CD4-positive, alpha-beta T cell (primary cell): Measurements from ENCODE around the gene NCR3LG1. TPM values are rescaled to one million over a fixed set of nuclear protein-coding genes. Genes with fewer than 3 reads are reported as not detected.
A peak's percentile ranks its signal among the peaks of the same experiment; 100 is the strongest.

ENCODE experiments used
- ATAC-seq: fragments of 200-7000 bp; cut with Tn5 transposase; one replicate; pipeline ENCODE4 v1.10.0; 2022; ENCODE audit warnings: mild to moderate bottlenecking; ENCODE audit not compliant: poor library complexity
- CTCF ChIA-PET: fragments of 350-600 bp; sonication (Branson Sonifier 250); formaldehyde crosslinking; loops from one replicate; lab custom pipeline; 2021; ENCODE audit warnings: antibody characterized with exemption, inconsistent platforms; lab: Charles Lee
- POLR2A ChIA-PET: fragments of 350-600 bp; sonication (Branson Sonifier 250); formaldehyde crosslinking; loops from one replicate; lab custom pipeline; 2021; ENCODE audit warnings: antibody characterized with exemption, inconsistent platforms; lab: Charles Lee
- DNase-seq, 14 experiments: peaks; one replicate each; pipeline ENCODE4 v3.0.0-alpha.2; 2013 to 2020; ENCODE audit warnings: mixed read lengths in 2 of 14
- H3K27ac ChIP-seq, 2 donors: one replicate each; pipeline versions ENCODE4 v1.5.1 to v1.7.0; 2013; ENCODE audit warnings: low read length in 2 of 2, low read depth in 1 of 2, mild to moderate bottlenecking in 1 of 2
- H3K27me3 ChIP-seq, 2 experiments: 1 replicate in 1 of 2; 2 replicates in 1 of 2; pipeline versions ENCODE4 v1.6.1 to v1.7.0; 2013; ENCODE audit warnings: low read length in 2 of 2, control low read depth in 1 of 2, mild to moderate bottlenecking in 1 of 2, moderate library complexity in 1 of 2; ENCODE audit not compliant: insufficient read depth in 2 of 2, control insufficient read depth in 1 of 2
- H3K36me3 ChIP-seq: one replicate; pipeline ENCODE4 v1.6.1; 2013; ENCODE audit warnings: low read length, control low read depth; ENCODE audit not compliant: insufficient read depth
- H3K4me1 ChIP-seq: one replicate; pipeline ENCODE4 v1.6.1; 2013; ENCODE audit warnings: low read length, control low read depth; ENCODE audit not compliant: insufficient read depth
- H3K4me3 ChIP-seq: one replicate; pipeline ENCODE4 v1.5.1; 2013; ENCODE audit warnings: mild to moderate bottlenecking, low read length, moderate library complexity
- H3K9me3 ChIP-seq, 2 experiments: 1 replicate in 1 of 2; 2 replicates in 1 of 2; pipeline versions ENCODE4 v1.6.1 to v1.7.0; 2013; ENCODE audit warnings: low read length in 2 of 2, mild to moderate bottlenecking in 2 of 2, control low read depth in 1 of 2, moderate library complexity in 1 of 2; ENCODE audit not compliant: control insufficient read depth in 1 of 2, insufficient read depth in 1 of 2
- H3K27ac Mint-ChIP-seq: one replicate; pipeline ENCODE4 v1.8.0; 2020; ENCODE audit warnings: mixed read lengths
- H3K27me3 Mint-ChIP-seq: one replicate; pipeline ENCODE4 v1.8.0; 2021; ENCODE audit warnings: mixed read lengths
- H3K36me3 Mint-ChIP-seq: one replicate; pipeline ENCODE4 v1.8.0; 2021; ENCODE audit warnings: low read depth, mixed read lengths
- H3K4me1 Mint-ChIP-seq: one replicate; pipeline ENCODE4 v1.8.0; 2021; ENCODE audit warnings: low read depth, mixed read lengths
- H3K4me3 Mint-ChIP-seq: one replicate; pipeline ENCODE4 v1.8.0; 2020; ENCODE audit warnings: mild to moderate bottlenecking, mixed read lengths
- H3K9me3 Mint-ChIP-seq: one replicate; pipeline ENCODE4 v1.8.0; 2020; ENCODE audit warnings: mixed read lengths
- intact Hi-C, 2 experiments: fragments of 100-400 bp; cut with DNase I in 1 of 2; cut with micrococcal nuclease in 1 of 2; formaldehyde crosslinking; loops; one replicate each; pipeline versions ENCODE4 v1.15.1 to v1.9.0; 2023 to 2025; cut with DNase I, micrococcal nuclease
- total RNA-seq, 174 experiments: library from RNA in 2 of 174; stranded (reverse) in 2 of 174; gene quantifications; one replicate each; pipeline ENCODE4 v1.2.3 and lab custom pipeline; 2021 to 2026
- TF ChIP-seq, protein P1 (sequence below): fragments of 200-600 bp; IDR thresholded peaks from one replicate; pipeline ENCODE4 v1.8.0; 2022; ENCODE audit warnings: antibody characterized with exemption, mild to moderate bottlenecking

Gene NCR3LG1
- total RNA-seq, 2 experiments from 2014 or later: 2.2 to 2.4 TPM

DNA sequence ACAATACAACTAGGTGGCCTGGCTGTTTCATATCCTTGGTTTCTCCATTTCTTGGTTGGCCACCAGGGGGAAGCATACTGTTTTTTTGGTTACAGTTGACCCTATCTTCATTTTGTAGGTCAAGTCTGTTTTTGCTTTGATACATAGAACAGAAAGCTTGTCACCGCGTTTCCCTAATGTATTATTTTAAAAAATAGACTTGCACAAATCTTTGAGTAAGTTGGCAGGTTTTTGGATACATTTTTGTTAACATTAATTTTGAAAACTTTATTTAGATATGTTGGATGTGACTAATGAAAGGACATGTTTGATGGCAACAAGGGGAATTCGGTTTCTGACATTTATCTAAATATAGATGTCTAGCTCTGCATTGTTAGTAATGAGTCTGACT is 3.0 kb downstream of the NCR3LG1 start:
- Histone ChIP-seq H3K27me3 (no peaks in the 10 kb centered on the region), H3K36me3 (no peaks in the 10 kb centered on the region), H3K9me3 (no peaks in the 10 kb centered on the region), H3K27ac (no peak overlapping the region), H3K4me1 (peaks cover 21% of the 10 kb centered on the region), H3K4me3 (no peak overlapping the region)
- H3K27me3 Mint-ChIP-seq: no peaks in the 10 kb centered on the region
- ChIA-PET POLR2A (interaction anchor here (1.5 to 2.9 kb wide), 3 partner anchors 34 to 147 kb away, joined by 4 to 14 read pairs (median 8); partner anchors contain the start of genes KCNJ11, NUCB2 and PIK3C2A), CTCF (interaction anchor here (0.7 to 3.3 kb wide), 9 partner anchors 9 to 241 kb away, joined by 3 to 11 read pairs (median 4); partner anchors contain the start of genes KCNJ11 and NUCB2)
- H3K4me1 Mint-ChIP-seq: peaks cover 35% of the 10 kb centered on the region
- ATAC-seq: peak; percentile 15
- H3K27ac Mint-ChIP-seq: peak overlapping the region; percentile 72
- peaks cover 18% of the 10 kb centered on the region for H3K36me3 Mint-ChIP-seq
- peak overlapping the region; percentile 93 for H3K4me3 Mint-ChIP-seq
- intact Hi-C loops: loop anchor here (2.0 to 10.0 kb wide), 6 partner anchors 32 to 280 kb away; partner anchors contain the start of genes NUCB2 (in 1 of the 2), PIK3C2A (in 1 of the 2) and RPS13 (in 1 of the 2)
- TF ChIP-seq, protein P1, sequence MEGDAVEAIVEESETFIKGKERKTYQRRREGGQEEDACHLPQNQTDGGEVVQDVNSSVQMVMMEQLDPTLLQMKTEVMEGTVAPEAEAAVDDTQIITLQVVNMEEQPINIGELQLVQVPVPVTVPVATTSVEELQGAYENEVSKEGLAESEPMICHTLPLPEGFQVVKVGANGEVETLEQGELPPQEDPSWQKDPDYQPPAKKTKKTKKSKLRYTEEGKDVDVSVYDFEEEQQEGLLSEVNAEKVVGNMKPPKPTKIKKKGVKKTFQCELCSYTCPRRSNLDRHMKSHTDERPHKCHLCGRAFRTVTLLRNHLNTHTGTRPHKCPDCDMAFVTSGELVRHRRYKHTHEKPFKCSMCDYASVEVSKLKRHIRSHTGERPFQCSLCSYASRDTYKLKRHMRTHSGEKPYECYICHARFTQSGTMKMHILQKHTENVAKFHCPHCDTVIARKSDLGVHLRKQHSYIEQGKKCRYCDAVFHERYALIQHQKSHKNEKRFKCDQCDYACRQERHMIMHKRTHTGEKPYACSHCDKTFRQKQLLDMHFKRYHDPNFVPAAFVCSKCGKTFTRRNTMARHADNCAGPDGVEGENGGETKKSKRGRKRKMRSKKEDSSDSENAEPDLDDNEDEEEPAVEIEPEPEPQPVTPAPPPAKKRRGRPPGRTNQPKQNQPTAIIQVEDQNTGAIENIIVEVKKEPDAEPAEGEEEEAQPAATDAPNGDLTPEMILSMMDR: peak; percentile 82
- peaks cover 4% of the 10 kb centered on the region for H3K9me3 Mint-ChIP-seq
- peak; percentile 13 to 81 (median 38) for DNase-seq

DNA sequence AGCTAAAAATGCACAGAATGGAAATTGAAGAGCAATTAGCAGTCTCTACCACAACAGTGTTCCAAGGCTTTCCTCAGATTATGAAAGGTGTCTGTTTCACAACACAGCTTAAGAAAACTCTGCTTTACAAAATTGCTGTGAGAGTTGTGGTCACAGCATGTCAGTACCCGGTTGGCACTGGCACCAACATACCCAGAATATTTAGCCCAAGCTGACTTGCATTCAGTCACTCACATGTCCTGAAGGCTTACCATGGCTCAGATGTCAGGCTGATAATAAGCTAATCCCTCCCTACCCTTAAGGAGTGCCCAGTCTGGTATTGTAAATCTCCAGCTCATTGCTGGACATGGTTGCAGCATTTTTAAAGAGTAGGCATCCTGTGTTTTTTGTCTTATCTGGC is 14.9 kb downstream of the NCR3LG1 start:
- Histone ChIP-seq H3K27me3 (no peaks in the 10 kb centered on the region), H3K4me3 (no peak overlapping the region), H3K36me3 (peaks cover 5% of the 10 kb centered on the region), H3K9me3 (peaks cover 4 to 25% of the 10 kb centered on the region in 2 experiments), H3K27ac (no peak overlapping the region), H3K4me1 (no peaks in the 10 kb centered on the region)
- peaks cover 19% of the 10 kb centered on the region for H3K9me3 Mint-ChIP-seq
- ChIA-PET POLR2A (no interaction called here), CTCF (interaction anchor here (0.6 to 2.6 kb wide), 2 partner anchors 12 to 18 kb away, joined by 4 to 8 read pairs; no protein-coding TSS in a partner anchor)
- H3K4me3 Mint-ChIP-seq: no peak overlapping the region
- H3K27me3 Mint-ChIP-seq: no peaks in the 10 kb centered on the region
- ATAC-seq: no peak
- intact Hi-C loops: no loop called here
- H3K4me1 Mint-ChIP-seq: no peaks in the 10 kb centered on the region
- TF ChIP-seq, protein P1: no peak
- no peak overlapping the region for H3K27ac Mint-ChIP-seq
- peaks cover 41% of the 10 kb centered on the region for H3K36me3 Mint-ChIP-seq
- no peak for DNase-seq

DNA sequence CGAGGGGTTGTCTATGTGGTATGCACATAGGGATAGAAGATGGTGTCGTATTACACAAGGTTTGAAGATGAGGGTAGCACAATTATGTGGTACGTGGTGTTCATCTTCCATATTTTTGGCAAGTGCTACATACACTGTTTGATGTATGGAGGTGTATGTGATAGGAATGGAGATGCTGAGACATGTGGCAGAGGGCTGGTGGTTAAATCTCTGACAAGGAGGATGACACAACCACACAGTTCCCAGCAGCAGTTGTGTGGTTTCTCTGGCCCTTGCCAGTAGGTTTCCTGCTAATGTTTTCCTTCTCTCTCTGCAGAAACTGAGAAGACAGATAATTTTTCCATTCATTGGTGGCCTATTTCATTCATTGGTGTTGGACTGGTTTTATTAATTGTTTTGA is 17.0 kb downstream of the NCR3LG1 start:
- intact Hi-C loops: no loop called here

More for the DNA sequence above, 17.0 kb downstream of the NCR3LG1 start:
- Histone ChIP-seq H3K36me3 (peaks cover 10% of the 10 kb centered on the region), H3K27ac (no peak overlapping the region), H3K9me3 (peaks cover 19 to 46% of the 10 kb centered on the region in 2 experiments), H3K27me3 (no peaks in the 10 kb centered on the region), H3K4me1 (no peaks in the 10 kb centered on the region), H3K4me3 (no peak overlapping the region)
- no peak for ATAC-seq
- H3K36me3 Mint-ChIP-seq: peaks cover 60% of the 10 kb centered on the region
- H3K4me1 Mint-ChIP-seq: no peaks in the 10 kb centered on the region
- ChIA-PET CTCF (no interaction called here), POLR2A (no interaction called here)
- no peak for DNase-seq
- H3K9me3 Mint-ChIP-seq: peaks cover 24% of the 10 kb centered on the region
- TF ChIP-seq, protein P1: no peak
- no peaks in the 10 kb centered on the region for H3K27me3 Mint-ChIP-seq
- H3K27ac Mint-ChIP-seq: no peak overlapping the region
- H3K4me3 Mint-ChIP-seq: no peak overlapping the region
